ENCODE results near the gene GSX2.

DNA sequence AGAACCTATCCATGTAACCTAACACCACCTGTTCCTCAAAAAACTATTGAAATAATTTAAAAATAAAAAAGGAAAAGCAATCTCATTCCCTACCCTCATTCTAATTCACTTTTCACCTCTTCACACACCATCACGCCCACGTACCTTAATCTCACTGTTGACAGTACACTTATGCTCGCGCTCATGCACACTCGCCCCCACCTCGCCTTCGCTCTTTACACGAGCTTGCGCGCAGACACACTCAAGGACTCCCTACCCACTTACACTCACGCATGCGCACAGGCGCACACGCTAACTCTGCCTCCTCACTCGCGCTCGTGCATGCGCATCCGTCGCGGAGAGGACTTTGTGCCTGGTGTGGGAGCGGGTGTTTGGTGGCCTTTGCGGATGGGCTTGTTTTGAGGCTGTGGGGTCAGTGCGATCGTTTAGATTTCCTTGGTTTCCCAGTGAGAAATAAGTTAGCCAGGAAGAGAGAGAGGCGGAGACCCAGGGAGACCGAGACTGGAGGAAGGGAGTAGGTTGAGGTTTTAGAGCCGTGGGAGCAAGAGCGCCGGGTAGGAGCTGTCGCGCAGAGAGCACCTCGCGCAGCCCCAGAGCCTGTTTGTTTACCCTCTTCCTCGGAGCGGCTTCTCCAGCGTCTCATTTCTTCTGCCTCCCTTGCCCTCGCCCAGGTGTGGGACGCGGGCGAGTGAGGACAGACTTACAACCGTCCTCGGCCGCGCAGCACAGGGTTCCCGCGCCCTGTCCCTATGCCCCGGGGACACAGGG, 8.1 kb upstream of the GSX2 start:
- TF ChIP-seq, protein P1, sequence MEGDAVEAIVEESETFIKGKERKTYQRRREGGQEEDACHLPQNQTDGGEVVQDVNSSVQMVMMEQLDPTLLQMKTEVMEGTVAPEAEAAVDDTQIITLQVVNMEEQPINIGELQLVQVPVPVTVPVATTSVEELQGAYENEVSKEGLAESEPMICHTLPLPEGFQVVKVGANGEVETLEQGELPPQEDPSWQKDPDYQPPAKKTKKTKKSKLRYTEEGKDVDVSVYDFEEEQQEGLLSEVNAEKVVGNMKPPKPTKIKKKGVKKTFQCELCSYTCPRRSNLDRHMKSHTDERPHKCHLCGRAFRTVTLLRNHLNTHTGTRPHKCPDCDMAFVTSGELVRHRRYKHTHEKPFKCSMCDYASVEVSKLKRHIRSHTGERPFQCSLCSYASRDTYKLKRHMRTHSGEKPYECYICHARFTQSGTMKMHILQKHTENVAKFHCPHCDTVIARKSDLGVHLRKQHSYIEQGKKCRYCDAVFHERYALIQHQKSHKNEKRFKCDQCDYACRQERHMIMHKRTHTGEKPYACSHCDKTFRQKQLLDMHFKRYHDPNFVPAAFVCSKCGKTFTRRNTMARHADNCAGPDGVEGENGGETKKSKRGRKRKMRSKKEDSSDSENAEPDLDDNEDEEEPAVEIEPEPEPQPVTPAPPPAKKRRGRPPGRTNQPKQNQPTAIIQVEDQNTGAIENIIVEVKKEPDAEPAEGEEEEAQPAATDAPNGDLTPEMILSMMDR (IDR thresholded peaks at IDR 0.05) = no peak
- TF ChIP-seq POLR2A (IDR thresholded peaks at IDR 0.05) = no peak
